ENCODE results near the gene ERLEC1.

ERLEC1 gene

DNA sequence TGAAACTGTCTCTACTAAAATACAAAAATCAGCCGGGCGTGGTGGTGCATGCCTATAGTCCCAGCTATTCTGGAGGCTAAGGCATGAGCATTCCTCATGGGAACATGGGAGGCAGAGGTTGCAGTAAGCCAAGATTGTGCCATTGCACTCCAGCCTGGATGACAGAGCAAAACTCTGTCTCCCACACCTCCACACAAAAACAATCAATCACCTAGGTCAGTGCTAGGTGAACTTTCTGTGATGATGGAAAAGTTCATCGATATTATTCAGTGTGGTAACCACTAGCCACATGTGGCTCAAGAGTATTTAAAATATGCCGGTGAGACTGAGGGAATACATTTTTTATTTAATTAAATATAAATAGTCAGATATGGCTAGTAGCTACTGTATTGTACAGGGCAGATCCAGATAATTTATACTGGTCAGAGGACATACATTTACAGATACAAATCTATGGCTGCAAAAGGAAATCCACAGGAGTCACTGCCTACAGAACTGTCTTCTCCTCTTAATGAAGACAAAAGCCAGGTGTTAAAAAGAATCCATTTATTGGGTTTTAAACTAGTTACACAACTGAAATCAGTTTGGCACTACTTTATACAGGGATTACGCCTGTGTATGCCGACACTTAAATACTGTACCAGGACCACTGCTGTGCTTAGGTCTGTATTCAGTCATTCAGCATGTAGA, 76.8 kb downstream of the ERLEC1 start:
- DNase-seq (ENCODE audit: low read depth) = no peak
- no peak overlapping the region for H3K4me3 ChIP-seq (ENCODE audit: low read length)
- TF ChIP-seq, protein P1, sequence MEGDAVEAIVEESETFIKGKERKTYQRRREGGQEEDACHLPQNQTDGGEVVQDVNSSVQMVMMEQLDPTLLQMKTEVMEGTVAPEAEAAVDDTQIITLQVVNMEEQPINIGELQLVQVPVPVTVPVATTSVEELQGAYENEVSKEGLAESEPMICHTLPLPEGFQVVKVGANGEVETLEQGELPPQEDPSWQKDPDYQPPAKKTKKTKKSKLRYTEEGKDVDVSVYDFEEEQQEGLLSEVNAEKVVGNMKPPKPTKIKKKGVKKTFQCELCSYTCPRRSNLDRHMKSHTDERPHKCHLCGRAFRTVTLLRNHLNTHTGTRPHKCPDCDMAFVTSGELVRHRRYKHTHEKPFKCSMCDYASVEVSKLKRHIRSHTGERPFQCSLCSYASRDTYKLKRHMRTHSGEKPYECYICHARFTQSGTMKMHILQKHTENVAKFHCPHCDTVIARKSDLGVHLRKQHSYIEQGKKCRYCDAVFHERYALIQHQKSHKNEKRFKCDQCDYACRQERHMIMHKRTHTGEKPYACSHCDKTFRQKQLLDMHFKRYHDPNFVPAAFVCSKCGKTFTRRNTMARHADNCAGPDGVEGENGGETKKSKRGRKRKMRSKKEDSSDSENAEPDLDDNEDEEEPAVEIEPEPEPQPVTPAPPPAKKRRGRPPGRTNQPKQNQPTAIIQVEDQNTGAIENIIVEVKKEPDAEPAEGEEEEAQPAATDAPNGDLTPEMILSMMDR (conservative IDR thresholded peaks at IDR 0.05; ENCODE audit: low read depth, low read length) = no peak

DNA sequence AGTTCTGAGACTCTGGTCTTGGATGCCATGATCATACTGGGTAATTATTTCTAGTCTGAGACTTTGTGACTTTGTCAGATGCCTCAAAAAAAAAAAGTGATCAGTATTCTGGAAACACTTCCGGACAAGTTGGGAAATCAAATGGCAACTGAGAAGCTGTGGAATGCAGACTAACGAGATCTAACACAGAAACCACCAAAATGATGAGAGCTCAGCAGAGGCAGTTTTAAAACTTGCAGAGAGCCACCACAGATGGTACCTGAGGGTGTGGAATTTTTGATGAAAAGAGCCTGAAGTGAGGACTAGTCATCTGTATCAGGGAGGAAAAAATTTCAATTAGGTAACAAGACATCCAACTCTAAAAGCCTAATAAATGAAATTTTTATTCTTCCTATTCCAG, 78.4 kb downstream of the ERLEC1 start:
- H3K4me3 ChIP-seq (ENCODE audit: low read length) = no peak overlapping the region
- DNase-seq (ENCODE audit: low read depth) = no peak
- TF ChIP-seq, protein P1 (conservative IDR thresholded peaks at IDR 0.05; ENCODE audit: low read depth, low read length) = no peak

- H3K4me3 ChIP-seq (ENCODE audit: low read length) = no peak overlapping the region
- no peak for DNase-seq (ENCODE audit: low read depth)
- TF ChIP-seq, protein P1 (conservative IDR thresholded peaks at IDR 0.05; ENCODE audit: low read depth, low read length) = no peak
Measured at GRCh38 chr2:53865962-53866361, 79.1 kb downstream of the ERLEC1 start.

GRCh38 chr2:53867169-53867568, 80.3 kb downstream of the ERLEC1 start:
- no peak for DNase-seq (ENCODE audit: low read depth)
- no peak overlapping the region for H3K4me3 ChIP-seq (ENCODE audit: low read length)
- TF ChIP-seq, protein P1 (conservative IDR thresholded peaks at IDR 0.05; ENCODE audit: low read depth, low read length) = no peak

- no peak for DNase-seq (ENCODE audit: low read depth)
- no peak overlapping the region for H3K4me3 ChIP-seq (ENCODE audit: low read length)
- TF ChIP-seq, protein P1 (conservative IDR thresholded peaks at IDR 0.05; ENCODE audit: low read depth, low read length) = no peak
Measured at GRCh38 chr2:53867773-53868172, 80.9 kb downstream of the ERLEC1 start.

All from retinal pigment epithelial cell (primary cell).